Parathyroid adenoma (tissue), 2 donors: Measurements from ENCODE around the gene RANBP9.

Source experiments
- H2AFZ ChIP-seq: fragments of 300-600 bp; sonication (generic); one replicate; pipeline ENCODE4 v1.7.0; 2017; ENCODE audit warnings: antibody characterized with exemption, mild to moderate bottlenecking
- H3K27ac ChIP-seq: fragments of 300-600 bp; sonication (generic); one replicate; pipeline ENCODE4 v1.7.0; 2017
- H3K27me3 ChIP-seq: fragments of 300-600 bp; sonication (generic); one replicate; pipeline ENCODE4 v1.7.0; 2017; ENCODE audit warnings: low read length; ENCODE audit not compliant: control insufficient read depth, insufficient read depth
- H3K36me3 ChIP-seq: fragments of 300-600 bp; sonication (generic); one replicate; pipeline ENCODE4 v1.7.0; 2017; ENCODE audit warnings: low read length; ENCODE audit not compliant: control insufficient read depth, insufficient read depth
- H3K4me1 ChIP-seq: fragments of 300-600 bp; sonication (generic); one replicate; pipeline ENCODE4 v1.7.0; 2017; ENCODE audit warnings: control low read depth
- H3K4me2 ChIP-seq: fragments of 300-600 bp; sonication (generic); one replicate; pipeline ENCODE4 v1.7.0; 2017; ENCODE audit warnings: low read length
- H3K4me3 ChIP-seq: fragments of 300-600 bp; sonication (generic); one replicate; pipeline ENCODE4 v1.7.0; 2017; ENCODE audit warnings: low read depth, low read length
- H3K79me2 ChIP-seq: fragments of 300-600 bp; sonication (generic); one replicate; pipeline ENCODE4 v1.7.0; 2017; ENCODE audit warnings: control low read depth
- H3K9ac ChIP-seq: fragments of 300-600 bp; sonication (generic); one replicate; pipeline ENCODE4 v1.7.0; 2017; ENCODE audit warnings: mild to moderate bottlenecking
- H3K9me3 ChIP-seq: fragments of 300-600 bp; sonication (generic); one replicate; pipeline ENCODE4 v1.7.0; 2017; ENCODE audit warnings: low read length; ENCODE audit not compliant: control insufficient read depth
- TF ChIP-seq, protein P1 (sequence below): fragments of 300-600 bp; sonication (generic); IDR thresholded peaks from one replicate; pipeline ENCODE4 v1.7.0; 2017; ENCODE audit warnings: antibody characterized with exemption, mild to moderate bottlenecking
- donor health status: primary hyperparathyroidism.

The RANBP9 gene

DNA sequence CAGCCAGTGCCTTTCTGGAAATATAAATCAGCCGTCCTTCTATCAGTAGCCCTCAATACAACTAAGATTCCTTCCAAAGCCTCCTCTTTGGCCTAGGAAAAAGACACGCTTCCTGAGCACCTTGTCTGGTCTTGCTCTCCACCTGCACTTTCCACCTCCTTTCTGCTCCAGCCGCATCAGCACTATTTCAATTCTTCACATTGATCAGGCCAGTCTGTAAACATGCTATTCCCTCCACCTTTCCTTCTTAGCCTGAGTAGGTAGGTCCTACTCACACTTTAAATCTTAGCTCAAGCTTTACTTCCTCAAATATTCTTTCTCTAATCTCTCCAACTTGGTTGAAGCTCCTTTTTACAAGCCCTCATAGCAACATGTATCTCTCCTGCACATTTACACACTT, 11.4 kb downstream of the RANBP9 start:
- TF ChIP-seq, protein P1, sequence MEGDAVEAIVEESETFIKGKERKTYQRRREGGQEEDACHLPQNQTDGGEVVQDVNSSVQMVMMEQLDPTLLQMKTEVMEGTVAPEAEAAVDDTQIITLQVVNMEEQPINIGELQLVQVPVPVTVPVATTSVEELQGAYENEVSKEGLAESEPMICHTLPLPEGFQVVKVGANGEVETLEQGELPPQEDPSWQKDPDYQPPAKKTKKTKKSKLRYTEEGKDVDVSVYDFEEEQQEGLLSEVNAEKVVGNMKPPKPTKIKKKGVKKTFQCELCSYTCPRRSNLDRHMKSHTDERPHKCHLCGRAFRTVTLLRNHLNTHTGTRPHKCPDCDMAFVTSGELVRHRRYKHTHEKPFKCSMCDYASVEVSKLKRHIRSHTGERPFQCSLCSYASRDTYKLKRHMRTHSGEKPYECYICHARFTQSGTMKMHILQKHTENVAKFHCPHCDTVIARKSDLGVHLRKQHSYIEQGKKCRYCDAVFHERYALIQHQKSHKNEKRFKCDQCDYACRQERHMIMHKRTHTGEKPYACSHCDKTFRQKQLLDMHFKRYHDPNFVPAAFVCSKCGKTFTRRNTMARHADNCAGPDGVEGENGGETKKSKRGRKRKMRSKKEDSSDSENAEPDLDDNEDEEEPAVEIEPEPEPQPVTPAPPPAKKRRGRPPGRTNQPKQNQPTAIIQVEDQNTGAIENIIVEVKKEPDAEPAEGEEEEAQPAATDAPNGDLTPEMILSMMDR, result no peak
- no peaks in the 10 kb centered on the region for H3K9me3 ChIP-seq
- H3K79me2 ChIP-seq, result peaks cover 73% of the 10 kb centered on the region
- H3K4me1 ChIP-seq, result peaks cover 13% of the 10 kb centered on the region
- no peak overlapping the region for H3K4me2 ChIP-seq
- H2AFZ ChIP-seq, result no peak overlapping the region
- no peak overlapping the region for H3K4me3 ChIP-seq
- no peaks in the 10 kb centered on the region for H3K36me3 ChIP-seq
- H3K9ac ChIP-seq, result no peak overlapping the region
- no peak overlapping the region for H3K27ac ChIP-seq
- no peaks in the 10 kb centered on the region for H3K27me3 ChIP-seq

DNA sequence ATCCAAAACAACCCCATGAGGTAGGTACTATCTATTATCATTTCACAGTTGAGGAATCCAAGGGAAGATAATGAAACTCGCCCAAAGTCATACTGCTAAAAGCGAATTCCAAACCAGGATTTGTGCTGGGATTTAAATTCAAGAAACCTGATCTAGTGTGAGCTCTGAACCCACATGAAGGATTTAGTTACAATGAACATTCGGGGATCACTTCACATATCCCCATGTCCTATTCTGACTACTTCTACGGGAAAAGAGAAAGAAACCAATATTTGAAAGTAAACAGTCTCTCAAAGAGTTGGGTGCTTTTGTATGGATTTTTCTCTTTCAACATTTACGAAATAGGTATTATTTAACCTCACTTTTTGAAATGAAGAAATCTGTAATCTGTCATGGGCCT, 12.9 kb downstream of the RANBP9 start:
- H3K36me3 ChIP-seq, result no peaks in the 10 kb centered on the region
- no peak overlapping the region for H3K27ac ChIP-seq
- H3K4me3 ChIP-seq, result no peak overlapping the region
- TF ChIP-seq, protein P1, result no peak
- peaks cover 9% of the 10 kb centered on the region for H3K4me1 ChIP-seq
- no peaks in the 10 kb centered on the region for H3K9me3 ChIP-seq
- peaks cover 65% of the 10 kb centered on the region for H3K79me2 ChIP-seq
- H3K4me2 ChIP-seq, result no peak overlapping the region
- no peak overlapping the region for H2AFZ ChIP-seq
- no peaks in the 10 kb centered on the region for H3K27me3 ChIP-seq
- H3K9ac ChIP-seq, result no peak overlapping the region

DNA sequence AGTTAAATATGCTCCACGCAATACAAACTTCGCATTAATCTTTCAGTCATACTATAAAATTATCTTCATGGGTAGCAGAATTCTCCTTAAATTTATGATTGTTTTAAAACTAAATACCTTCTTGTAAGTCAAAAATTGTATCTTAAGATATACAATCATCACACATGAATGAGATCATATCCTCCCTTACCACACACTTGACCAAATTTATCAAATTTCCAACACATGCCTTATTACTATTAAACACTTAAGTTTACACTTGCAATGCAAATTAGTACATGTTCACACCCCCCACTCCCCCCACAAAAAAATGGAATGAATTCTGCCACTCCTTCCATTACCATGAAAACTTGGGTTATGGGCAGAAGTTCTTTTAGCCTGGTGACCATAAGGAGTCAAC, 13.8 kb downstream of the RANBP9 start:
- H3K36me3 ChIP-seq, result no peaks in the 10 kb centered on the region
- no peak overlapping the region for H2AFZ ChIP-seq
- no peak overlapping the region for H3K9ac ChIP-seq
- peaks cover 7% of the 10 kb centered on the region for H3K4me1 ChIP-seq
- H3K4me3 ChIP-seq, result no peak overlapping the region
- no peak overlapping the region for H3K27ac ChIP-seq
- TF ChIP-seq, protein P1, result no peak
- no peaks in the 10 kb centered on the region for H3K9me3 ChIP-seq
- H3K27me3 ChIP-seq, result no peaks in the 10 kb centered on the region
- H3K4me2 ChIP-seq, result no peak overlapping the region
- peaks cover 59% of the 10 kb centered on the region for H3K79me2 ChIP-seq

DNA sequence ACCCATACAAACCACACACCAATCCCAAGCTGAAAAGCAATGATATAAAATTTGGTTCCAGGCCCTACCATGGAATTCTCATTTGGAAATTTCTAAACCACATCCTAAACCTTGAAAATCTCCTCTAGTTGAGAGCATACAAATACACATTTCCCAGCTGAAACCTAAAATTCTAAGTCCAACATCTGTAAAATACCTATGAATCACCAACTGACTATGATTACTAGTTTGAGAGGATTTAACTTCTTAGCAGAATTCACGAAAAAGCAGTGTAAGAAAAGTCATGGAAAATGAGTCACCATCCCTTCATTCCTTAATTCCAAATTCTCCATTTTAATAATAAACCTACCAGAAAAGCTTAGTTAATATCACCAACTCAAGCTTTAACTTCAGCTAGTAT, 15.4 kb downstream of the RANBP9 start:
- Histone ChIP-seq H3K9me3 (no peaks in the 10 kb centered on the region), H3K79me2 (peaks cover 51% of the 10 kb centered on the region), H3K4me1 (peaks cover 7% of the 10 kb centered on the region), H3K36me3 (no peaks in the 10 kb centered on the region), H3K27ac (no peak overlapping the region), H3K4me2 (no peak overlapping the region), H2AFZ (no peak overlapping the region), H3K27me3 (no peaks in the 10 kb centered on the region), H3K4me3 (no peak overlapping the region), H3K9ac (no peak overlapping the region)
- TF ChIP-seq, protein P1, result no peak

DNA sequence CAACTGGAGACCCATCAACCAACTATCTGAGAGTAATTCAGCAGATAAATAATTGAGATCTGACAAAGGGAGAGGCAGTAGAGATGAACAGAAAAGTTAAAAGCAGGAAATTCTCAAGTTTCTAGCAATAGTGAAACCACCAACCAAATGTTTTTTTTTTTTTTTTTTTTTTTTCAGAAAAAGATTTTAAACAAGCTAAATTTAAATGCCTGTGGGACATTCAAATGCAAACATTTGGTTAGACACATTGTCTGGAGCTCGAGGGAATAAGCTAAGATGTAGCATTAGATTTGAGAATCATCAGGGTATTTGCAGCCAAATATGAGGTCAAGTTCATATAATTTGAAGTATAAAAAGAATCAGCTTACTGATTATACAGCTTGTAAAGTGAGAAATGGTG, 16.4 kb downstream of the RANBP9 start:
- H3K4me1 ChIP-seq, result peaks cover 7% of the 10 kb centered on the region
- H3K4me2 ChIP-seq, result no peak overlapping the region
- H2AFZ ChIP-seq, result no peak overlapping the region
- H3K4me3 ChIP-seq, result no peak overlapping the region
- no peak overlapping the region for H3K9ac ChIP-seq
- peaks cover 44% of the 10 kb centered on the region for H3K79me2 ChIP-seq
- no peaks in the 10 kb centered on the region for H3K27me3 ChIP-seq
- H3K36me3 ChIP-seq, result no peaks in the 10 kb centered on the region
- no peaks in the 10 kb centered on the region for H3K9me3 ChIP-seq
- TF ChIP-seq, protein P1, result no peak
- H3K27ac ChIP-seq, result no peak overlapping the region
